PC-3 (cell line): ENCODE results near the gene NELFB. TPM values are rescaled to one million over a fixed set of nuclear protein-coding genes. Genes with fewer than 3 reads are reported as not detected.

Experiments
- ATAC-seq: fragments of 200-7000 bp; cut with Tn5 transposase; 2 replicates; pipeline ENCODE4 v1.9.1; 2020; ENCODE audit warnings: mild to moderate bottlenecking, moderate library complexity
- BruUV-seq: library from RNA; stranded (reverse); fragments of 400-500 nt; replicated peaks from 2 replicates; lab custom pipeline; 2021; lab: Mats Ljungman, UMichigan
- CTCF ChIA-PET: fragments of 300-600 bp; sonication (Branson Sonifier 250); formaldehyde crosslinking; loops from one replicate; lab custom pipeline; 2022; ENCODE audit warnings: antibody characterized with exemption; lab: Charles Lee
- POLR2A ChIA-PET: fragments of 300-600 bp; sonication (Branson Sonifier 250); formaldehyde crosslinking; loops from one replicate; lab custom pipeline; 2022; ENCODE audit warnings: antibody characterized with exemption; ENCODE audit not compliant: unreplicated experiment; lab: Charles Lee
- DNase-seq: peaks from one replicate; pipeline ENCODE4 v3.0.0-alpha.2; 2015
- H2AFZ ChIP-seq: fragments of 300-600 bp; sonication (generic); 2 replicates; pipeline ENCODE4 v1.6.0; 2016; ENCODE audit warnings: antibody characterized with exemption, low read length
- H3F3A ChIP-seq: fragments of 300-600 bp; sonication (generic); one replicate; pipeline ENCODE4 v1.6.0; 2017; ENCODE audit warnings: antibody characterized with exemption, low read length, control low read depth, mild to moderate bottlenecking; ENCODE audit not compliant: unreplicated experiment
- H3K27ac ChIP-seq: fragments of 300-600 bp; sonication (generic); 2 replicates; pipeline ENCODE4 v1.5.1; 2016; ENCODE audit warnings: mild to moderate bottlenecking, low read length
- H3K27me3 ChIP-seq: fragments of 300-600 bp; sonication (generic); 2 replicates; pipeline ENCODE4 v1.6.1; 2016; ENCODE audit warnings: low read length, mixed read lengths
- H3K36me3 ChIP-seq: fragments of 300-600 bp; sonication (generic); 2 replicates; pipeline ENCODE4 v1.6.1; 2016; ENCODE audit warnings: low read depth, mixed run types, low read length, mixed read lengths
- H3K4me1 ChIP-seq: fragments of 300-600 bp; sonication (generic); 2 replicates; pipeline ENCODE4 v1.5.1; 2016; ENCODE audit warnings: low read length; ENCODE audit not compliant: insufficient read depth
- H3K4me2 ChIP-seq: fragments of 300-600 bp; sonication (generic); 2 replicates; pipeline ENCODE4 v1.6.0; 2016; ENCODE audit warnings: low read length
- H3K4me3 ChIP-seq: fragments of 300-600 bp; sonication (generic); 2 replicates; pipeline ENCODE4 v1.5.1; 2016; ENCODE audit warnings: mild to moderate bottlenecking, low read length, mixed read lengths
- H3K79me2 ChIP-seq: fragments of 300-600 bp; sonication (generic); 2 replicates; pipeline ENCODE4 v1.6.1; 2017; ENCODE audit warnings: low read length, mixed read lengths
- H3K9ac ChIP-seq: fragments of 300-600 bp; sonication (generic); 2 replicates; pipeline ENCODE4 v1.6.0; 2016; ENCODE audit warnings: mild to moderate bottlenecking, low read length
- H3K9me2 ChIP-seq: fragments of 300-600 bp; sonication (generic); replicated peaks from 2 replicates; pipeline ENCODE4 v1.6.1; 2016; ENCODE audit warnings: mixed run types, low read length, mixed read lengths
- H3K9me3 ChIP-seq: fragments of 300-600 bp; sonication (generic); 2 replicates; pipeline ENCODE4 v1.6.1; 2016; ENCODE audit warnings: low read length, mixed read lengths
- H4K20me1 ChIP-seq: fragments of 300-600 bp; sonication (generic); 2 replicates; pipeline ENCODE4 v1.6.1; 2016; ENCODE audit warnings: low read length, mixed read lengths
- CTCF ChIP-seq: fragments of 300-600 bp; sonication (generic); conservative IDR thresholded peaks from 2 replicates; pipeline ENCODE4 v1.5.1; 2017; ENCODE audit warnings: antibody characterized with exemption, low read depth, mild to moderate bottlenecking, low read length
- EZH2 ChIP-seq: fragments of 300-600 bp; sonication (generic); IDR thresholded peaks from one replicate; pipeline ENCODE4 v1.6.1; 2017; ENCODE audit warnings: antibody characterized with exemption, mild to moderate bottlenecking, low read length; ENCODE audit not compliant: unreplicated experiment
- EZH2phosphoT487 ChIP-seq: fragments of 300-600 bp; sonication (generic); IDR thresholded peaks from 2 replicates; pipeline ENCODE4 v1.6.1; 2018; ENCODE audit warnings: mild to moderate bottlenecking, antibody characterized with exemption, low read length, borderline replicate concordance
- intact Hi-C: fragments of 100-400 bp; cut with micrococcal nuclease; formaldehyde crosslinking; loops from 2 replicates; pipeline ENCODE4 v1.9.0; 2023
- total RNA-seq: library from RNA; depleted of rRNA; stranded (reverse); fragments of >200 nt; gene quantifications from 2 replicates; pipeline ENCODE4 v1.2.3, GENCODE V29; 2014

NELFB gene
- total RNA-seq, 1 experiment from 2014 or later: 50.7 TPM

- no peaks in the 10 kb centered on the region for H4K20me1 ChIP-seq
- no peaks in the 10 kb centered on the region for H3F3A ChIP-seq
- POLR2A ChIA-PET: no interaction called here
- CTCF ChIA-PET: no interaction called here
- no peak overlapping the region for H3K4me3 ChIP-seq
- peaks cover 15% of the 10 kb centered on the region; the same call in 1 of the 2 replicates for H3K4me1 ChIP-seq
- H3K27ac ChIP-seq: no peak overlapping the region
- H3K9me2 ChIP-seq: no peaks in the 10 kb centered on the region
- ATAC-seq (no peak), DNase-seq (no peak)
- no peak overlapping the region for H3K9ac ChIP-seq
- no TSS peak for BruUV-seq
- no peaks in the 10 kb centered on the region for H3K9me3 ChIP-seq
- peaks cover 18% of the 10 kb centered on the region for H3K79me2 ChIP-seq
- no peaks in the 10 kb centered on the region for H3K36me3 ChIP-seq
- intact Hi-C loops: no loop called here
- no peak overlapping the region for H3K4me2 ChIP-seq
- TF ChIP-seq EZH2 (no peak), CTCF (no peak), EZH2phosphoT487 (no peak)
- H2AFZ ChIP-seq: no peak overlapping the region
- H3K27me3 ChIP-seq: no peaks in the 10 kb centered on the region
These were observed 2.3 kb upstream of the NELFB start for GRCh38 chr9:137252555-137253506.

GRCh38 chr9:137253717-137254623 is 1.2 kb upstream of the NELFB start:
- ChIA-PET POLR2A (interaction anchor here (1.2 kb wide), 1 partner anchor 13 kb away, joined by 10 read pairs; the partner anchor contains the start of gene TUBB4B), CTCF (interaction anchor here (0.5 to 1.2 kb wide), 2 partner anchors 17 to 814 kb away, joined by 4 to 7 read pairs; no protein-coding TSS in a partner anchor)
- BruUV-seq: TSS peak; percentile 36
- Histone ChIP-seq H3K27ac (no peak overlapping the region), H3K9me3 (no peaks in the 10 kb centered on the region), H3K9me2 (no peaks in the 10 kb centered on the region), H3K4me2 (peak overlapping the region; percentile 91), H3F3A (no peaks in the 10 kb centered on the region), H3K9ac (peak overlapping the region; percentile 79), H3K27me3 (no peaks in the 10 kb centered on the region), H3K36me3 (no peaks in the 10 kb centered on the region; the same call in 1 of the 2 replicates), H3K79me2 (peaks cover 18% of the 10 kb centered on the region), H4K20me1 (no peaks in the 10 kb centered on the region), H3K4me1 (peaks cover 15% of the 10 kb centered on the region; the same call in 1 of the 2 replicates), H3K4me3 (peak overlapping the region; percentile 93), H2AFZ (peak overlapping the region; percentile 82; the same call in 1 of the 2 replicates)
- TF ChIP-seq EZH2phosphoT487: no peak
- ATAC-seq (peak; percentile 7), DNase-seq (no peak)
- intact Hi-C loops: no loop called here
